ENCODE results near the gene ZMIZ1. TPM values are rescaled to one million over a fixed set of nuclear protein-coding genes. Genes with fewer than 3 reads are reported as not detected.
A peak's percentile ranks its signal among the peaks of the same experiment; 100 is the strongest.

The ZMIZ1 gene
- polyA plus RNA-seq, 2 of the 4 experiments (the other 2 are of a cell fraction), result 8.1 to 30.3 TPM

GRCh38 chr10:79066411-79067240 lies 2.1 kb upstream of the ZMIZ1 start (continued):
- no peak for TF ChIP-seq REST (IDR thresholded peaks at IDR 0.05)
- TF ChIP-seq TFCP2L1 (CRISPR knock-in tag; IDR thresholded peaks at IDR 0.05), result no peak

- Histone ChIP-seq H3K4me1 (peaks cover 24% of the 10 kb centered on the region), H3K27ac (peak overlapping the region; percentile 91 to 98), H3K4me2 (peak overlapping the region; percentile 98), H3K4me3 (peak overlapping the region; percentile 96), H3K9me3 (no peaks in the 10 kb centered on the region)
- 4% methylated on average over 27 of the region's 81 CpGs for WGBS (ENCODE audit: missing lambda C conversion rate)
- peak; percentile 12 to 20; a peak in 4 of 6 replicates for ATAC-seq
- ChIA-PET POLR2A (interaction anchor here (0.5 to 7.1 kb wide), 9 partner anchors 11 to 1020 kb away, joined by 3 to 42 read pairs (median 3); no protein-coding TSS in a partner anchor), CTCF (interaction anchor here (0.5 to 34.5 kb wide), 23 partner anchors 8 to 1020 kb away, joined by 3 to 373 read pairs (median 4); no protein-coding TSS in a partner anchor)
- DNase-seq (ENCODE audit: low read depth in 1 of 2, low spot score in 1 of 2), result peak; percentile 83 to 85
- FAIRE-seq, result no peak
- no peak for TF ChIP-seq ZNF302 (CRISPR knock-in tag; IDR thresholded peaks at IDR 0.05)
- TF ChIP-seq NPAS2 (CRISPR knock-in tag; IDR thresholded peaks at IDR 0.05; ENCODE audit: borderline replicate concordance), result no peak
- TF ChIP-seq HOXB13 (CRISPR knock-in tag; IDR thresholded peaks at IDR 0.05; ENCODE audit: low read depth), result no peak
- TF ChIP-seq SMC3 (IDR thresholded peaks at IDR 0.05), result peak; percentile 58
- TF ChIP-seq TP53 (CRISPR knock-in tag; IDR thresholded peaks at IDR 0.05), result no peak
- TF ChIP-seq E2F6 (IDR thresholded peaks at IDR 0.05; ENCODE audit: borderline replicate concordance, low read depth), result peak; percentile 55; the same call in 1 of the 2 replicates
- TF ChIP-seq MAX (IDR thresholded peaks at IDR 0.05), result peak; percentile 88
- TF ChIP-seq MAZ (IDR thresholded peaks at IDR 0.05; ENCODE audit: borderline replicate concordance, low read depth, low read length), result peak; percentile 83
- TF ChIP-seq ZSCAN20 (CRISPR knock-in tag; IDR thresholded peaks at IDR 0.05), result no peak
- no peak for TF ChIP-seq RNF2 (IDR thresholded peaks at IDR 0.05; ENCODE audit: borderline replicate concordance, low read depth)
- TF ChIP-seq NR3C1 (IDR thresholded peaks at IDR 0.05), result no peak
- TF ChIP-seq MYC (IDR thresholded peaks at IDR 0.05; ENCODE audit: borderline replicate concordance, low read length), result no peak
- no peak for TF ChIP-seq ELK1 (IDR thresholded peaks at IDR 0.05; ENCODE audit: low read depth, low read length)
- TF ChIP-seq RAD21 (conservative IDR thresholded peaks at IDR 0.05 in 1 of 2, IDR thresholded peaks at IDR 0.05 in 1 of 2), result peak in 1 of 2 experiments; percentile 39; a peak in 3 of 5 replicates
Measured at GRCh38 chr10:79067241-79068202, 1.2 kb upstream of the ZMIZ1 start.
